GM10266 (cell line): ENCODE results near the gene UGT1A10.

Source experiments
- DNase-seq: peaks from one replicate; pipeline ENCODE4 v3.0.0; 2012; ENCODE audit errors: extremely low spot score
- TF ChIP-seq, protein P1 (sequence below): IDR thresholded peaks from 2 replicates; pipeline ENCODE4 v1.5.1; 2012; ENCODE audit warnings: mild to moderate bottlenecking, low read depth; ENCODE audit not compliant: control insufficient read depth, insufficient read depth; ENCODE audit errors: missing control alignments

Gene UGT1A10

DNA sequence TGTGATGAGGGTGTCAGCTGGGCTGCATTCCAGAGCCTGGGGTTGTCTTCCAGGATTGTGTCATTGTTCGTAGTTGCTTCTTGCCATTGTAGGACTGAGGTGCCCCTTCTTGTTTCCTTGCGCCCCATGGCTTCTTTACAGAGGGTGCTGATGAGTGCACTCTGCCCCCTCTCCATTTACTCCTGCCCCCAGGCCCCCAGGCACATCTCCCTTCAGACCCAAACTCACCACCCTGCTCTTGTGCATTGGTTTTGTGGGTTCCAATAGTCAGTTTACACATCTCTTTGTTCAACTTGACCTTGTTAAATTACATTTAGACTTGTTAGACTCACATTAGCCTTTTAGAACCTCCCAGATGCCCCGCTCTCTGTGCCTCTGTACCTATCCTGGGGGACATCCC, 184.9 kb downstream of the UGT1A10 start:
- DNase-seq = no peak
- TF ChIP-seq, protein P1, sequence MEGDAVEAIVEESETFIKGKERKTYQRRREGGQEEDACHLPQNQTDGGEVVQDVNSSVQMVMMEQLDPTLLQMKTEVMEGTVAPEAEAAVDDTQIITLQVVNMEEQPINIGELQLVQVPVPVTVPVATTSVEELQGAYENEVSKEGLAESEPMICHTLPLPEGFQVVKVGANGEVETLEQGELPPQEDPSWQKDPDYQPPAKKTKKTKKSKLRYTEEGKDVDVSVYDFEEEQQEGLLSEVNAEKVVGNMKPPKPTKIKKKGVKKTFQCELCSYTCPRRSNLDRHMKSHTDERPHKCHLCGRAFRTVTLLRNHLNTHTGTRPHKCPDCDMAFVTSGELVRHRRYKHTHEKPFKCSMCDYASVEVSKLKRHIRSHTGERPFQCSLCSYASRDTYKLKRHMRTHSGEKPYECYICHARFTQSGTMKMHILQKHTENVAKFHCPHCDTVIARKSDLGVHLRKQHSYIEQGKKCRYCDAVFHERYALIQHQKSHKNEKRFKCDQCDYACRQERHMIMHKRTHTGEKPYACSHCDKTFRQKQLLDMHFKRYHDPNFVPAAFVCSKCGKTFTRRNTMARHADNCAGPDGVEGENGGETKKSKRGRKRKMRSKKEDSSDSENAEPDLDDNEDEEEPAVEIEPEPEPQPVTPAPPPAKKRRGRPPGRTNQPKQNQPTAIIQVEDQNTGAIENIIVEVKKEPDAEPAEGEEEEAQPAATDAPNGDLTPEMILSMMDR = no peak

DNA sequence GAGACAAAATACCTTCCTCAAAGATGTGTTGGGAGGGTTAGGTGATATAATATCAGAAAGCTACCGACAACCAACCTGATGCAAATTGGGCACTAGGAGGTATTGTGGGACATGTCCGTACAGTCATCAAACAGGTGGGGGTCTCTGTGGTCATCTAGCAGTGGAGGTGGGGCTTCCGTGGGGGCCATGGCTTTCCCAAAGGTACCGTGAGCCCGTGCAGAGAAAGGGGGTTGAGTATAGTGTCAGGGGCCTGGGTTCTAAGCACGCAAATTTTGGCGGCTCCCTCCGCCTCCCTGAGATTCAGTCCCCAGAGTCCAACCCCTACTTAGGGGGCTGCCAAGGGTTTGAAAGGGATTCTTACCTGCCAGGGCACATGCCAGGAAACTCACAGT, 185.5 kb downstream of the UGT1A10 start:
- no peak for DNase-seq
- TF ChIP-seq, protein P1 = no peak

DNA sequence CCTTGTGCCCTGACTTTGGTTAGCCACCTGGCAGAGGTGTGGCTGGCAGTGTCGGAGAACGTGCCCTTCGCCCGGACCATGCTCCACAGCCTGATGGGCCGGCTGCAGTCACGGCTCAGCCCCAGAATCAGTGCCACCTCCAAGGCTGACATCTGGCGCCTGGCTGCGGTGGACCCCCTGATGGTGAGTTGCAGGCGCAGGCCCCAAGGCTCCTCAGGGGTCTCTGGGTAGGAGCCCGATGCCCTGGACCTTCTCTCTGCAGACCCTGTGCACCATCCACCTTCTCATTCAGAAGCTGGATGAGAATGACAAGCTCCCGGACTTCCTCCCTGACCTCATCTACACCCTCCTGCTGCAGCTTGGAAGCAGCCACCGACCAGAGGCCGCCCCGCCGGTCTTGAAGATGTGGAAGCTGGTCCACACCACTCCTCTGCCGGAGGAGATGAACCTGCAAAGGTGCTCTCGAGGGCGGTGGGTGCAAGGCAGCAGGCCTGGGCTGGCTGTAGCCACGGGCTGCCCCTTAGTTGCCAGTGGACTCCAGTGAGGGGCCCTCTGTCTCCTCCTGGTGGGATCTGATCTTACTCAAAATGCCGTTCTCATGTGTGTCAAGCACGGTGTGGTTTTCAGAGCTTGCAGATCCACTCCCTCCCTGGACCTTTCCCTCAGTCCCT, 186.0 kb downstream of the UGT1A10 start:
- no peak for DNase-seq
- TF ChIP-seq, protein P1 = no peak
